Measurements from ENCODE around the gene EFNA4.

The EFNA4 gene, protein sequence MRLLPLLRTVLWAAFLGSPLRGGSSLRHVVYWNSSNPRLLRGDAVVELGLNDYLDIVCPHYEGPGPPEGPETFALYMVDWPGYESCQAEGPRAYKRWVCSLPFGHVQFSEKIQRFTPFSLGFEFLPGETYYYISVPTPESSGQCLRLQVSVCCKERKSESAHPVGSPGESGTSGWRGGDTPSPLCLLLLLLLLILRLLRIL

DNA sequence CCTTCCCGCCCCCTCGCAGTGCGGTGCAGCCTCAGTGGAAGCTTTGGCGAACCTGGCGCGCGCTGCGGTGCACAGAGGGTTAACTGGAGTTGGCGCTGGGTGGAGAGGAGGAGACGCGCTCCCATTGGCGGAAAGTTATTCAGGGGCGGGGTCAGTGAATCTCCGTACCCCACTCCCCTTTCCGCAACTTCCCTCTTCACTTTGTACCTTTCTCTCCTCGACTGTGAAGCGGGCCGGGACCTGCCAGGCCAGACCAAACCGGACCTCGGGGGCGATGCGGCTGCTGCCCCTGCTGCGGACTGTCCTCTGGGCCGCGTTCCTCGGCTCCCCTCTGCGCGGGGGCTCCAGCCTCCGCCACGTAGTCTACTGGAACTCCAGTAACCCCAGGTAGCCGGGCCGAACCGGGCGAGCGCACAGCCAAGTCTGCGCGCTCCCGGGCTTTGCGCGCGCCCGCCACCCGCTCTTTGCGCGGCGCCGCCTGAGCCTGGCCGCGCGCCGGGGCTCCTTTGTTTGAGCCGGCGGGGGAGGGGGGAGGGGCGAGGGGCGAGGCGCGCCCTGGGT is at the start of gene EFNA4:
TSS of gene EFNA4 (plus strand) at position 191 of the 561 bp plus-strand sequence. CDS start at position 275, 84 bp downstream.
- DNase-seq = peak; percentile 89

DNA sequence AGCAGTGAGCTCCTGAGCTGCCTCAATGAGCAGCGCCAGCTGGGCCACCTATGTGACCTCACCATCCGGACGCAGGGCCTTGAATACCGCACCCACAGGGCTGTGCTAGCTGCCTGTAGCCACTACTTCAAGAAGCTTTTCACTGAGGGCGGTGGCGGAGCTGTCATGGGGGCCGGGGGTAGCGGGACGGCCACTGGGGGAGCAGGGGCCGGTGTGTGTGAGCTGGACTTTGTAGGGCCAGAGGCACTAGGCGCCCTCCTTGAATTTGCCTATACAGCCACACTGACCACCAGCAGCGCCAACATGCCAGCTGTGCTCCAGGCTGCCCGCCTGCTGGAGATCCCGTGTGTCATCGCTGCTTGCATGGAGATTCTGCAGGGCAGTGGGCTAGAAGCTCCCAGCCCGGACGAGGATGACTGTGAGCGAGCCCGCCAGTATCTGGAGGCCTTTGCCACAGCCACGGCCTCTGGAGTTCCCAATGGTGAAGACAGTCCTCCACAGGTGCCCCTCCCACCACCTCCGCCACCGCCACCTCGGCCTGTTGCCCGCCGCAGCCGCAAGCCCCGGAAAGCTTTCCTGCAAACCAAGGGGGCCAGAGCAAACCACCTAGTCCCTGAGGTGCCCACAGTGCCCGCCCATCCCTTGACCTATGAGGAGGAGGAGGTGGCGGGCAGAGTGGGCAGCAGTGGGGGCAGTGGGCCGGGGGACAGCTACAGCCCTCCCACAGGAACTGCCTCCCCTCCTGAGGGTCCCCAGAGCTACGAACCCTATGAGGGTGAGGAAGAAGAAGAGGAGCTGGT is 48.6 kb upstream of the EFNA4 start:
- no peak for DNase-seq

DNA sequence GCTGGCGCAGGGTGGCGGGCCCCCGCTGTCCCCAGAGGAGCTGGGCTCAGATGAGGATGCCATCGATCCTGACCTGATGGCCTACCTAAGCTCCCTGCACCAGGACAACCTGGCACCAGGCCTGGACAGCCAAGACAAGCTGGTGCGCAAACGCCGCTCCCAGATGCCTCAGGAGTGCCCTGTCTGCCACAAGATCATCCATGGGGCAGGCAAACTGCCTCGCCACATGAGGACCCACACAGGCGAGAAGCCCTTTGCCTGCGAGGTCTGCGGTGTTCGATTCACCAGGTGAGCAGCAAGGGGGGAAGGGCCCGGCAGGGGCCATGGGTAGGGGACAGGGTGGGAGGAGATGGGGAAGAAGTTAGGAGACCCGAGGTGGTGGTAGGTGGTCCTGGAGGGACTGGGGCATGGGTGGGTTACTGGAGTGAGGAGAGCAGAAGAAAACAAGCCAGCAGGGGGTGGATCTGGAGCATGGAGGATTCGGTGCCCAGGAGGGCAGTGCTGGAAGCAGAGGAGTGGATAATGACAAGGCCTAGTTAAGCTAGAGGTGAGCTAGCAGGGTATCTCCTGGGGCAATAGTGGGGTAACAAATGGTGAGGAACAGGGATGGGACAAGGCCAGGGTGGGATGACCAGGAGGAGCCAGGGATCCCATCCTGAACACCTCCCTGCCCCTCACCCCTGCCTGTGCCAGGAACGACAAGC is 47.9 kb upstream of the EFNA4 start:
- no peak for DNase-seq

DNA sequence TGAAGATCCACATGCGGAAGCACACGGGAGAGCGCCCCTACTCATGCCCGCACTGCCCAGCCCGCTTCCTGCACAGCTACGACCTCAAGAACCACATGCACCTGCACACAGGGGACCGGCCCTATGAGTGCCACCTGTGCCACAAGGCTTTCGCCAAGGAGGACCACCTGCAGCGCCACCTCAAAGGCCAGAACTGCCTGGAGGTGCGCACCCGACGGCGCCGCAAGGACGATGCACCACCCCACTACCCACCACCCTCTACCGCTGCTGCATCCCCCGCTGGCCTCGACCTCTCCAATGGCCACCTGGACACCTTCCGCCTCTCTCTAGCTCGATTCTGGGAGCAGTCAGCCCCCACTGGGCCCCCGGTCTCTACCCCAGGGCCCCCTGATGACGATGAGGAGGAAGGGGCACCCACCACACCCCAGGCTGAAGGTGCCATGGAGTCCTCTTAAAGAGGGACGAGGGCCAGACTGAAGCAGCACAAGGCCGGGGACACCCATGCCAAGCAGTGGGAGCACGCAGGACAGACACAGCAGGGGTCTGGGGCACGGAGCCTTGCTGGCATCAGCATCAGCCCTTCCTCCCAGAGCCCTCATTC is 47.2 kb upstream of the EFNA4 start:
- no peak for DNase-seq

DNA sequence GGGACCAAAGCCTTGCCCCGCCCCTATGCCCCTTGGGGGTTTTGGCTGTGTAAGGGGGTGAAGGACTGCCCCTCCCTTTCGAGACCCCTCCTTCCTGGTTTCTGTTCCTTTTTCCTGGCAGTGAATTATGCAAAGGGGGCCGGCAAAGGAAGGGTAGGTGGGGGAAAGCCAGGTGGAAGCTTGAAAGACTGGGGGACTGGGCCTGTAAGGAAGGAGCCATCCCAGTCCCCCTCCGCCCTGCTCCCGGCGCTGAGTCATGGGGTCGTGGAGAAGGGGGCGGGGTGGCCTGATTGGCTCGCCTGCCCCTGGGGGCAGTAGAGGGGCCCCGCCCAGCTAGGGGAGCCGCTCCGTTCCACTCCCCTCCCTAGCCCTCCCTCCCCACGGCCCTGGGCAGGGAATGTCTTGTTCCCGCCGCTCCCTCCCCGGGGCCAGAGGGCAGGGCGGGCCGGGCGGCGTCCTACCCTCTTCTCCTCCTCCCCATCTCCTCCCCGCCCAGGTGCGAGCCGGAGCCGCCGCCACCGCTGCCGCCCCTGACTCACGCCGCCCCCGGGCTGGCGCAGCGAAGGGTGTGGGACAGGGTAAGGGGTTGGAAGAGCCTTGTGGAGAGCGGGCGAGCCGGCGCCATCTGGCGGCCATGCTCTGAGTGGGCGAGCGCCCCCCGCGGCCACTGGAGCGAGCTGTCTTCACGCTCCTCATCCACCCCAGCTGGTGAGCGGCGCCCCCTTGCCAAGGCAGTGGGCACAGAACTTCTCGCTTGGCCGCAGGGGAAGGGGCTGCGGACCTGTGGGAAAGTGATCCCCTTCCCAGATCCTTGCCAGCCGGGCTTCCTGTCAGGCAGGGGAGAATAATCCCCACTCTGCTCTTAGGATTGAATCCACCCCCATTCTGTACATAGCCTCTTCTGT is 46.2 kb upstream of the EFNA4 start:
- peak; percentile 91 for DNase-seq

DNA sequence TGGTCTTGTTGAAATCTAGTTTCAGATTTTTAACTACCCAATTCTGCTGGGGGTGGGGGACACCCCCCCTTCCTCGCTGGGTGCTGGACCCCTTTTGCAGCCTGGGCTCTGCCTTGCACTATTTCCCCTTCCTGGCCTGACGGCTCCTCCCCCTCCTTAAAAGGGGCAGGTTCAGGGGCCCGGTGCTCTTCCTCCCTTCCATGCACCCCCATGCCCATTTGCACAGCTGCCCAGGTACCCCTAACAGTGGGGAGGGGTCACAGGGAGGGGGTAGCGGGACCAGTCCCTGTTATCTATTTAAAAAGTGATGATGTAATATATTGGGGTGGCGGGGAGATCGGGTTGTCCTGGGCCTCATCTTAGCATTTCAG is 45.6 kb upstream of the EFNA4 start:
- DNase-seq = no peak

DNA sequence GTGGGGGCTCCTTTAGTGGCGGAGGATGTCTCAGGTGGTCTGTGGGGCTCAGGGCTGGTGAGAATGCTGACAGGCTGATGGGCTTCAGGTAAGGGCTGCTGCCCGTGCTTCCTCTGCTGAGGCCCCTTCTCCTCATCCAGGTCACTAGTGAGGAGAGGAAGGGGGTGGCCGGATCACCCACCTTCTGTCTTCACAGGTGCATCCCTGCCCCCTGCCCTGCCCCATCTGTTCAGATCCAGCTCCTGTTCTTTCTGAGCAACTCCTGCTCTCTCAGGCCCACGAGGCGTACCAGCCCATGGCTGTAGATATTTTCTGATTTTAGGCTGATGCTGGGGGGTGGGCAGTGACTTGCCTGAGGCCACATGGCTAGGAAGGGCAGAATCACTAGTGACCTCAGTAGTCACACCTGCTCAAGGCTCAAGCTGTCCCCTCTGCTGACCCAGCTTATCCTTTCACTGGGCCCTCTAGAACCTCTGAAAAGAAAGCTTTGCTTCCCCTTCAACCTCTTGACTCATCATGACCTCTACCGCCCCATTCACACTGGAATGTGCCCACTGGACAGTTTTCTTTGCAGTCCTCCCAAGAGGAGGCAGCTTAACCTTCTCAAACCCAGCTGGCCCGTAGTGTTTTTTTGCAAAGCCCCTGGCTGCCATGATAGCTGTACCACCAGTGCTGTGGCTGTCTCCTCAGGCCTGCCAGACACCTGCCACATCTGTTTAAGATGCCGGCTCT is 44.8 kb upstream of the EFNA4 start:
- no peak for DNase-seq

DNA sequence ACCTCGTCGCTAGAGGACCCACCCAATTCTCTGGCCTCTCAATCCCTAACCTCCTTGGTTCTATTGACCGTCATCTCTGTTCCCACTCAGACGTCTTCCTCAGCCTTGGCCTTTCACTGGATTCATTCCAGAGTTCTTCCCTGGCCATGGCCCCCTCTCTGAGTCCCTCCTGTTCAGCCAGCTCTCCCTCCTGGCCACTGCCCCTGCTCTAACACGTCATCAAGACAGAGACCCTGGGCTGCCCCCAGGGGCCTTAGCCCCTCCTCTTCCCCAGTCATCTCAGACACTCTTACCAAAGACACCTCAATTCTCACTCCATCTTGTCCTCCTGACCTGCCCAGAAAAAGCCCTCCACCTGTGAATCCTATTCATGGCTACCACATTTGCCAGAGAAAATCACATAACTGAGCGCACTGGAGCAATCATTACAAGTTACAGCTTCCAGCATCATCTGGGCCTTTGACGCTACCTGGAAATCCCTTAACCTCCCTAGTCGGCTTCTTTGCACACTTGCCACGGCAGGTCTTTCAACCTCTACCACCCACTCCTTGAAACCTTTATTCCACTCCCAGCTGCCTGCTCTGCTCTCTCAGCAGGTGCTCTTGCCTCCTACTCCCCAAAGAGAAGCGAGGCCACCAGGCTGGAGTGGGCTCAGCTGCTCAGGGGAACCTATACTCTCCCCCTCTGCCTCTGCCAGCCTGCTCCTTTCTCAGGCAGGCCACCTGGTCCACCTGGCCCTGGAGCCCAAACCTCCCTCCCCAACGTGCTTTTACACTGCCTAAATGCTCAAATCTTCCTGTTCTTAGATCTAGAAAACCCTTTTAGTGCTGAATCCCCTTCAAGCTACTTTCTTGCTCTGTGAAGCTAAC is 43.9 kb upstream of the EFNA4 start:
- no peak for DNase-seq

DNA sequence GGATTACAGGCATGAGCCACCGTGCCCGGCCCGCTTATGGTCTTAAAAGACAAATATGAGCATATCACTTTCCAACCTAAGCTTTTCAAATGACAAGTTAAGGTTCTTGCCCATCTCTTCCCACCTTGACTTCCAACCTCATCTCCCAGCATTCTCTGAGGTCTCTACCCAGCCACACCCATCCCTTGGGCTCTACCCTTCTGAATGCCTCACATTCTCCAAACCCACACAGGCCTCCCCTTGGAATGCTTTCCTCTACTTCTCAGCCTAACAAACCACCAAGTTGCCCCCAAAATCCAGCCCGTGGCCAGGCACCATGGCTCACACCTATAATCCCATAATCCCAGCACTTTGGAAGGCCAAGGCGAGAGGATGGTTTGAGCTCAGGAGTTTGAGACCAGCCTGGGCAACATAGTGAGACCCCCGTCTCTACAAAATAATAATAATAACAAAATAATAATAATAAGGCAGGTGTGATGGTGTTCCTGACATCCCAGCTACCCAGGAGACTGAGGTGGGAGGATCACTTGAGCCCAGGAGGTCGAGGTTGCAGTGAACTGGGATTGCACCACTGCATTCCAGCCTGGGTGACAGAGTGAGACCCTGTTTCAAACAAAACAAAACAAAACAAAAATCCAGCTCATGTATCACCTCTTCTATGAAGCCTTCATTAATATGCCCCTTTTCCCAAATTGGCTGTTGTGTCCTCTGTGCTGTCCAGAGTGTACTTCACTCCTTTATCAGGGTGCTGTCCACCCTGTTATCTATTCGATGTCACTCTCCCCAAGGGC is 41.2 kb upstream of the EFNA4 start:
- DNase-seq = no peak

DNA sequence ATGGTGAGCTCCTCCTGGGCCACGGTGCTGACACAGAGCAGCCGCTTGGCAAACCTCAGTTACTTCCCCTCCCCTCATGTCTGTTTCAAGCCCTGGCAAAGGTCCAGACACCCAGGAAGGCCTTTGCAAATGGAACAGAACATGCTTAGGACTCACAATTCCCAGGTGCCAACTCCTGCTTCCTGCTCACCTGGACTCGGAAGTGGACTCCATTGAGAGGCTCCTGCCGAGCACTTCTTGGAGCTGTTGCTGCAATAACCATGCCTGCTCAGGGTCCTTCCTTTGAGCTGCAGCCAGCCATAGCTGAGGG is 40.7 kb upstream of the EFNA4 start:
- no peak for DNase-seq

DNA sequence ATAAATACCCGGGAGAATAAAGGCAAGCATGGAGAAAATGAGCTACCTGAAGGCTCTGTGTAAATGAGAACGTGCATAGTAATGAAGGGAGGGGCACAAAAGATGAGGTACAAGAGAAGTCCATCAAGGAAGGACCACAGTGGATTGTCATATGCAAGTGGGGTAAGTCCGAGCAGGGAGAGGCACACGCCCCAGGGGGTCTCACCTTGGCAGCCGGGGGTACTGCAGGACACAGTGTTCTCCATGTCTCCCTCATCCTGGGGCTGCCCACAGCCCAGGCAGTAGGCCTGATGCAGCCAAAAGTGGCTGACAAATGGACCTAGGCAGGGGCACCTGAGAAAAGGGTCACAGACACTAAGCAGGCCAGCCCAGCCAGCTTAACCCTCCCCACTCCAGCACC is 39.9 kb upstream of the EFNA4 start:
- no peak for DNase-seq

DNA sequence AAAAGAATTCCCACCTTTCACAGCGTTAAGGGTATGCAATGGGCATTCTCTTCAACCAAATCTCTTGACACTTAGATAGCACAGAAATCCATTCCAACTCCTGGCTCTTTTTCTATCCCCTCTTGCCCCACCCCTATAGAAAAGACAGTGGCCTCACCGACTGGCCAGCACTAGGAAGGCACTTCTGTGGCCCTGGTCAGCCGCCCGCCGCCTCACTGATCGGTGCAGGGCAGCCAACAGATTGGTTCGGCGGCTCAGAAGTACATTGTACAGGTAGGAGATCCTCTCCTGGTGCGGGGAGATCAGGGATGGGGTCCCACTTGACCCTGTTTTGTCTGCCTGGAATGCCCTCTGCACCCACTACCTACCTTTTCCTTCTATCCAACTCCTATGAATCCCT is 39.2 kb upstream of the EFNA4 start:
- DNase-seq = no peak

DNA sequence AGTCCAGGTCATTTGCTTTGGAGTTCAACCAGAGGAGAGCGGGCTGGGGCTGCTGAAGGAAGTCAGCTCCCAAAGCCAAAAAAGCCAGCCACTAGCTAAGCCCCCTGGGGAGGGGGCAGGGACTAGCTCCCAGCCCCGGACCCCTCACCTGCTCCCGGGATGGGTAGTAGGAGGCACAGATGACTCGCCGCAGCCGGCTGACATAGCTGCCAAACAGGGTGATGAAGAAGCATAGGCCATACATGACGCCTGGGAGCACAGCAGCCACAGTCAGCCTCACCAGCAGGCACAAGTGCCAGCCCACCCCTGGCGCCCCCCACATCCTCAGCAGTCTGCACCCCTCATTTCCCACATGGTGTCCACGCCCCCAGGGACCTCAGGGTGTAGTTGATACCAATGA is 37.4 kb upstream of the EFNA4 start:
- DNase-seq = no peak

DNA sequence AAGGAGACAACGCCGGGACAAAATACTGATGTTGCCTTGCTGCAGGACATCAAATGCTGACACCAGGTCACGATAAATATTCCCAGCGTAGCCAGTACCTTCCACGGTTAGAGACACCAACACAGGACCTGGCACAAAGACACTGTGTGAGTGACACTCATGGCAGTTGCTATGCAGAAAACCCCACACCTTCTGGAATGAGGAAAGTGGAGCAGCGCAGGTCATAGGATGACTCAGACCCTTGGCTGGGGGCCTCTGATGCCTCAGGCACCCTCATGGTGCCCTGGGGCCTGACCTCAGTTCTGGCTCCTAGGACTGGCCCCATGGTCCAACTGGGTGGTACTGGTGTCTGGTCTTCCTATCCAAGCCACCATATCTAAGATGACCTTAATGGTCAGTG is 37.0 kb upstream of the EFNA4 start:
- no peak for DNase-seq

DNA sequence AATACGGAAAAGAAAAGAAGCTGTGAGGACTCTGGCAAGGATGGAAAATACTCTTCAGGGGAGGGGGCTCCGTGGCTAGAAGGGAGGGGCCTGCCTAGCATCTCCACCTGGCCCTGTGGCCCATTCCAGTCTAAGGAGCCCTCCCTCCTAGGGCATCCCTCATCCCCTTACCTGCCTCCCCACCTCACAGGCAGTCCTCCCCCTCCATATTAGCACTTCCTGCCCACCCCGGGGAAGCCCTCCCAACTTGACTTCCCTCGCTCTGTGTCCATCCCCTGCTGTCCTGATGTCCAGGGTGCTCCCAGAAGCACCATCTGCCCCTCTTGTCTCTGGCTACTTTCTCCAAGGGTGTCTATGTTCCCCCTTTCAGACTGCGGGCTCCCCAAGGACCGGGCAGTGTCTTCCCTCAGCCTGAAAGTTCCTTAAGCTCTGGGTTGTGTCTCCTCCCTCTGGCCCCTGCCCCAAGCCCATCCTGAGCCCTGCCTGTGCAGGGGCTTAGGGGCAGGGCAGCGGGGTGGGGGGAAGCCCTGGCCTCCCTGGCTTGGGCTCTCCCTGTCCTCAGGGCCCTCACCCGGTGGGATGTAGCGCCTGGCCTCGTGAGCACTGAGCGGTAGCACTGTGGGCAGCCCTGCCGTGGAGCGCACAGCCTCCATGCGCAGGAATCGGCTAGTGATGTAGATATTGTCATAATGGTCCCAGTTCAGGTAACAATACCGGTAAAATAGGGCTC is 33.9 kb upstream of the EFNA4 start:
- no peak for DNase-seq

DNA sequence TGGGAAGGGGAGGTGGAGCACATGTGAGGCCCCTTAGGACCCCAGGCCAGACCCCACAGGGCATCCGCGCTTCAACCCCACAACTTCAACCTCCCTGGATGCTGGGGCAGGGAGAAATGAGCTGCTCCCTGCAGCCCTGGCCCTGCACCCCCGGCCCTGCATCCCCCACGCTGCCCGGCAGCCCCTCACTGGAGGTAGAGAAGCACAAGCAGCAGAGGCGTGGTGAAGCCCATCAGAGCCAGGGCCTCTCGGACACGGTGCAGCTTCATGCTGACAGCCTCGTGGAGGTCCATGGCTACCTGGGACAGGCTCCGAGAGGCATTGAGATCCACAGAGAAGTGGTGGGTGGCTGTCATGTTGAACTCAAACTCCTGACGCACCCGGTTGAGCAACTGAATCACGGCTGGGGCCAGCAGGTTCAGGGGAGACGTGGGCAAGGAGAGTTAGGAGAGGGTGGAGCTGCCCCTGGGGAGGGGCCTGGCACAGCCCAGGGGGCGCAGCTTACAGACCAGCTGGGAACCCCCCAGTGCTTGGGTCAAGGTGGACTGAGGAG is 33.2 kb upstream of the EFNA4 start:
- no peak for DNase-seq

DNA sequence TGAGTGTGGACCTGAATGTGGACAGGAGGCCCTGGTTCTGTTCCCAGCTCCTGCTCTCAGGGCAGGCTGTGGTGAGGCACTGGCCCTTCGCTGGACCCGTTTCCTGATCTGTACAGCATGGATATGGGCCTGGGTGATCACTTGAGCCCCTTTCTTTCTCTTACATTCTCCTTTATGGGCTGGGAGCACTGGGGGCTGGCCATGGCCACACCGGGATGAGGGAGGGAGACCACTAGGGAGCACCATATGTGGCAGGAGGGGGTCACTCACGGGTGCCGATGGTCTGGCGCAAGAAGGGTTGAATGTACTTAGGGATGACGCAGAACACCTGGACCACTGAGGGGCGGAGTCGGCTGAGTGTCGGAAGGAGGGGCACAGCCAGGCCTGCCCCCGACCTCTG is 32.6 kb upstream of the EFNA4 start:
- DNase-seq = no peak

DNA sequence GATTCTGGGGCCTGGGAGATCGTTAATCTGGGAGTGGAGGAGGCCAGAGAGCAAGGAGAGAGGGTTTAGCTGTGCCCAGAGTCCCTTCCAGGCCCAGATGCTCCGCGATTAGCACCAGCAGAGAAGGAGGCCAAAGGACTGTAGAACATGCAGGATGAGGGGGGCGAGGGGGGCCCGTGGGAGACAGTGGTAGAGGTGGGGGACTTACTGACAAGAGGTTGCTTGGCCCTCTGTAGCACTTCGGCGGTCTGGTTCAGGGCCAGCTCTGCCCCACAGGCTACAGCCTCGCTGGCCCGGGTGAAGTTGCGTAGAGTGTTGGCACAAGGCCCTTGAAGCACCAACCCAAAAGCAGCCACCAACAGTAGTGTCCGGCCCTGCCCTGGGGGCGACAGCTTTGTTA is 30.7 kb upstream of the EFNA4 start:
- no peak for DNase-seq

DNA sequence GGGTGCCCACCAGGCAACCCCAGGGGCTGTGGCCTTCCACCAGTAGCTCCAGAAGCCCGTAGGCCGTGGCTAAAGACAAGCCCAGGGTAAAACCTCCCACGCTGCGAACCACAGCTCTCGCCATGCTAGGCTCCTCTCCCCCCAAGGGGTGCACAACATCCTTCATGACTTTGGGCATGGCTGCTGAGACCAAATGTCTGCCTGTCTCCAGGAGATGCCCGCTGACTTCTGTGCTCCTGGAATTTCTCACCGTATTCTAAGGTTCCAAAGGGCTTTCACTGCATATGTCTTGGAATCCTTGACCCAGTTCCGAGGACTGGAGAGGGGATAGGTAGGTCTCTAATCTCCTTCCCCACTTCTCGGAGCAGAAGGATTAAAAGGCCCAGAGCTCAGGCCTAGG is 30.0 kb upstream of the EFNA4 start, which contains the start of the genes DCST1 and DCST2:
TSS of gene DCST1 (plus strand) at position 301 of the 400 bp plus-strand sequence. CDS start 213 bp downstream, outside the sequence.
TSS of gene DCST2 (minus strand) at position 258 of the 400 bp plus-strand sequence. CDS start at position 178, 80 bp downstream.
- no peak for DNase-seq

Data from CD4-positive, alpha-beta T cell treated with Interleukin-12 subunit alpha and Interleukin-12 subunit beta, for 1 hour (primary cell).